CD8-positive, alpha-beta memory T cell (primary cell): ENCODE measurements around the gene TTLL6. TPM values are rescaled to one million over a fixed set of nuclear protein-coding genes. Genes with fewer than 3 reads are reported as not detected.

Source experiments
- CTCF ChIA-PET: fragments of 350-600 bp; sonication (Branson Sonifier 250); formaldehyde crosslinking; loops from one replicate; lab custom pipeline; 2021; ENCODE audit warnings: antibody characterized with exemption; lab: Charles Lee
- POLR2A ChIA-PET: fragments of 350-600 bp; sonication (Branson Sonifier 250); formaldehyde crosslinking; loops from one replicate; lab custom pipeline; 2021; ENCODE audit warnings: antibody characterized with exemption; lab: Charles Lee
- DNase-seq, 5 donors: peaks; one replicate each; pipeline versions ENCODE4 v3.0.0 to v3.0.0-alpha.2; 2020 to 2022; ENCODE audit warnings: mixed read lengths in 1 of 5
- H3K27ac ChIP-seq: one replicate; pipeline ENCODE4 v1.7.0; 2013; ENCODE audit warnings: low read depth, mild to moderate bottlenecking, low read length, moderate library complexity
- H3K27me3 ChIP-seq: 2 replicates; pipeline ENCODE4 v1.7.0; 2013; ENCODE audit warnings: low read length, mild to moderate bottlenecking; ENCODE audit not compliant: insufficient read depth, poor library complexity, severe bottlenecking
- H3K36me3 ChIP-seq: 2 replicates; pipeline ENCODE4 v1.7.0; 2013; ENCODE audit warnings: mild to moderate bottlenecking, low read length, moderate library complexity; ENCODE audit not compliant: insufficient read depth
- H3K4me1 ChIP-seq: 2 replicates; pipeline ENCODE4 v1.7.0; 2013; ENCODE audit warnings: mild to moderate bottlenecking, low read length, moderate library complexity; ENCODE audit not compliant: insufficient read depth
- H3K4me3 ChIP-seq: 2 replicates; pipeline ENCODE4 v1.7.0; 2013; ENCODE audit warnings: mild to moderate bottlenecking, low read length
- H3K9me3 ChIP-seq: 2 replicates; pipeline ENCODE4 v1.7.0; 2013; ENCODE audit warnings: mild to moderate bottlenecking, low read length
- H3K27ac Mint-ChIP-seq, 8 donors: one replicate each; pipeline ENCODE4 v1.8.0; 2020 to 2021; ENCODE audit warnings: mixed read lengths in 8 of 8, mild to moderate bottlenecking in 6 of 8, inconsistent platforms in 3 of 8, moderate library complexity in 3 of 8
- H3K27me3 Mint-ChIP-seq, 2 donors: one replicate each; pipeline ENCODE4 v1.8.0; 2020 to 2021; ENCODE audit warnings: mixed read lengths in 2 of 2, mild to moderate bottlenecking in 1 of 2, moderate library complexity in 1 of 2
- H3K36me3 Mint-ChIP-seq, 3 donors: one replicate each; pipeline ENCODE4 v1.8.0; 2020 to 2021; ENCODE audit warnings: mixed read lengths in 3 of 3, inconsistent platforms in 1 of 3, mild to moderate bottlenecking in 1 of 3
- H3K4me1 Mint-ChIP-seq, 3 donors: one replicate each; pipeline ENCODE4 v1.8.0; 2020 to 2021; ENCODE audit warnings: mixed read lengths in 3 of 3, inconsistent platforms in 1 of 3, mild to moderate bottlenecking in 1 of 3
- H3K4me3 Mint-ChIP-seq, 7 donors: one replicate each; pipeline ENCODE4 v1.8.0; 2020 to 2021; ENCODE audit warnings: mixed read lengths in 7 of 7, mild to moderate bottlenecking in 6 of 7, moderate library complexity in 4 of 7, inconsistent platforms in 2 of 7
- H3K9me3 Mint-ChIP-seq, 5 donors: one replicate each; pipeline ENCODE4 v1.8.0; 2020 to 2022; ENCODE audit warnings: mixed read lengths in 5 of 5, mild to moderate bottlenecking in 3 of 5, moderate library complexity in 2 of 5, inconsistent platforms in 1 of 5
- polyA plus RNA-seq: library from polyadenylated mRNA; unstranded; fragments of 300-500 nt; fragmentation: Illumina TruSeq; gene quantifications from one replicate; pipeline ENCODE4 v1.2.3, GENCODE V29; 2021
- total RNA-seq, 2 experiments: library from RNA; stranded (reverse); gene quantifications; one replicate each; pipeline ENCODE4 v1.2.3, GENCODE V29; 2021

TTLL6 gene
- total and polyA plus RNA-seq, 3 experiments from 2014 or later: not detected

GRCh38 chr17:48751172-48751571, 65.9 kb downstream of the TTLL6 start:
- CTCF ChIA-PET: interaction anchor here (0.9 to 1.7 kb wide), 2 partner anchors 25 to 28 kb away, joined by 3 to 5 read pairs; partner anchors contain the start of gene PRAC2
- Mint-ChIP-seq H3K4me3 (peak overlapping the region in 2 of 7 donors; percentile 1 to 29), H3K36me3 (no peaks in the 10 kb centered on the region), H3K27me3 (peaks cover 85 to 91% of the 10 kb centered on the region in 2 donors), H3K4me1 (peaks cover 24 to 29% (median 28%) of the 10 kb centered on the region in 3 donors), H3K27ac (peak overlapping the region in 3 of 8 donors; percentile 28 to 74 (median 47)), H3K9me3 (peaks cover 0 to 7% (median 6%) of the 10 kb centered on the region in 5 donors)
- POLR2A ChIA-PET: no interaction called here
- Histone ChIP-seq H3K36me3 (no peaks in the 10 kb centered on the region), H3K27ac (no peak overlapping the region), H3K9me3 (no peaks in the 10 kb centered on the region), H3K4me3 (no peak overlapping the region), H3K27me3 (peaks cover 99% of the 10 kb centered on the region), H3K4me1 (no peaks in the 10 kb centered on the region)
- no peak for DNase-seq

GRCh38 chr17:48749621-48750553, 67.1 kb downstream of the TTLL6 start:
- H3K27ac Mint-ChIP-seq: peak overlapping the region in 2 of 8 donors; percentile 28 to 74
- H3K27ac ChIP-seq: no peak overlapping the region
- peaks cover 87 to 91% of the 10 kb centered on the region in 2 donors for H3K27me3 Mint-ChIP-seq
- H3K4me1 Mint-ChIP-seq: peaks cover 25 to 32% (median 27%) of the 10 kb centered on the region in 3 donors
- no peak for DNase-seq
- H3K4me3 ChIP-seq: no peak overlapping the region
- POLR2A ChIA-PET: no interaction called here
- H3K36me3 ChIP-seq: no peaks in the 10 kb centered on the region
- peak overlapping the region in 1 of 7 donors; percentile 56 for H3K4me3 Mint-ChIP-seq
- H3K4me1 ChIP-seq: no peaks in the 10 kb centered on the region
- H3K36me3 Mint-ChIP-seq: no peaks in the 10 kb centered on the region
- CTCF ChIA-PET: interaction anchor here (2.4 kb wide), 1 partner anchor 25 kb away, joined by 8 read pairs; no protein-coding TSS in a partner anchor
- peaks cover 1 to 7% (median 6%) of the 10 kb centered on the region in 5 donors for H3K9me3 Mint-ChIP-seq
- no peaks in the 10 kb centered on the region for H3K9me3 ChIP-seq
- H3K27me3 ChIP-seq: peaks cover 99% of the 10 kb centered on the region

DNA sequence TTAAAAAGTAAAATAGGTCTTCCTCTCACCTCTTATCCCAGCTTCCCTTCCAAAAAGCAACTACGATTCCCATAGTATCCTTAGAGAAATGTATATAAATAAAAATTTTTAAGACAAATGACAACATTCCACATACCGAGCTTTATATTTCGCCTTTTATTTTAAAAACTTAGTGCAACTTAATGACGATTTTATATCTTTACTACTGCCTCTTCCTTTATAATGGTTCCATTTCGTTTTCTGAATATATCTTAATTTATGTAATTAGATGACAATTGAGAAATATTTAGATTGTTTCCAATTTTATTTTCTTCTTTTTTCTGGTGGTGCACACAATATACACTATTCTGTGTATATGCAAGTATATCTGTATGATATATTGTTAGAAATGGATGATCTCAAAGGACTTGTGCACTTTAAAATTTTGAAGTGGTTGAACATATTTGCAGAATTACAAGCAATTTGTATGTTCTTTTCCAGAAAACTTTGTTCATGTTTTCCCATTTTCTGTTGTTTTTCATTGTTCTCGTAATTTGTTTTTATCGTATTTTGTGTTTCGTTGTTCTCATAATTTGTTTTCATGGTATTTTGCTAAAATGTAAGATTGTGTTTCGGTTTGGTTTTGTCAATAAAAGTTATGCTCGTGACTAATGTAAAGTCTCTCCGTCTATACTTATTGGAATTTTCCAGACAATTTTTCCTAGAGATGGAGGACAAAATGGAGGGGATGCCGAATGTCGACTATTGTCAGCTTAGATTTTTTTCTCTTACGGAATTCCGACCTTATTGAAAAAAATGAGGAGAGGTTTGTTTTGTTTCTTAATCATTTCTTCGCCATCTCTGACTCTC, 68.1 kb downstream of the TTLL6 start:
- Histone ChIP-seq H3K27ac (no peak overlapping the region), H3K4me3 (no peak overlapping the region), H3K4me1 (no peaks in the 10 kb centered on the region), H3K9me3 (no peaks in the 10 kb centered on the region), H3K27me3 (peaks cover 97% of the 10 kb centered on the region), H3K36me3 (no peaks in the 10 kb centered on the region)
- Mint-ChIP-seq H3K4me3 (peak overlapping the region in 1 of 7 donors; percentile 56), H3K36me3 (no peaks in the 10 kb centered on the region), H3K27me3 (peaks cover 88 to 93% of the 10 kb centered on the region in 2 donors), H3K27ac (peak overlapping the region in 1 of 8 donors; percentile 28), H3K4me1 (peaks cover 20 to 26% (median 22%) of the 10 kb centered on the region in 3 donors), H3K9me3 (peaks cover 1 to 7% (median 6%) of the 10 kb centered on the region in 5 donors)
- POLR2A ChIA-PET: no interaction called here
- CTCF ChIA-PET: interaction anchor here (2.4 kb wide), 1 partner anchor 24 kb away, joined by 8 read pairs; no protein-coding TSS in a partner anchor
- DNase-seq: no peak

- H3K27me3 ChIP-seq: peaks cover 93% of the 10 kb centered on the region
- H3K4me3 ChIP-seq: no peak overlapping the region
- H3K4me1 ChIP-seq: no peaks in the 10 kb centered on the region
- DNase-seq: no peak
- ChIA-PET POLR2A (no interaction called here), CTCF (interaction anchor here (2.4 kb wide), 1 partner anchor 23 kb away, joined by 8 read pairs; no protein-coding TSS in a partner anchor)
- peaks cover 84 to 92% of the 10 kb centered on the region in 2 donors for H3K27me3 Mint-ChIP-seq
- H3K27ac Mint-ChIP-seq: peak overlapping the region in 1 of 8 donors; percentile 32
- peaks cover 1 to 7% (median 6%) of the 10 kb centered on the region in 5 donors for H3K9me3 Mint-ChIP-seq
- no peaks in the 10 kb centered on the region for H3K9me3 ChIP-seq
- no peak overlapping the region for H3K27ac ChIP-seq
- H3K4me1 Mint-ChIP-seq: peaks cover 12 to 16% (median 14%) of the 10 kb centered on the region in 3 donors
- no peaks in the 10 kb centered on the region for H3K36me3 ChIP-seq
- H3K36me3 Mint-ChIP-seq: no peaks in the 10 kb centered on the region
- peak overlapping the region in 1 of 7 donors; percentile 74 for H3K4me3 Mint-ChIP-seq
Measured at GRCh38 chr17:48747445-48748363, 69.3 kb downstream of the TTLL6 start.

GRCh38 chr17:48746916-48747444, 70.0 kb downstream of the TTLL6 start:
- H3K4me3 ChIP-seq: no peak overlapping the region
- H3K4me1 ChIP-seq: no peaks in the 10 kb centered on the region
- no peaks in the 10 kb centered on the region for H3K9me3 ChIP-seq
- no peak overlapping the region for H3K27ac ChIP-seq
- Mint-ChIP-seq H3K9me3 (peaks cover 1 to 7% (median 6%) of the 10 kb centered on the region in 5 donors), H3K27ac (peak overlapping the region in 1 of 8 donors; percentile 76), H3K4me1 (peaks cover 12 to 16% (median 12%) of the 10 kb centered on the region in 3 donors), H3K4me3 (peak overlapping the region in 5 of 7 donors; percentile 17 to 69 (median 35)), H3K27me3 (peaks cover 84 to 92% of the 10 kb centered on the region in 2 donors), H3K36me3 (no peaks in the 10 kb centered on the region)
- ChIA-PET POLR2A (no interaction called here), CTCF (interaction anchor here (2.4 kb wide), 1 partner anchor 22 kb away, joined by 8 read pairs; no protein-coding TSS in a partner anchor)
- peaks cover 93% of the 10 kb centered on the region for H3K27me3 ChIP-seq
- H3K36me3 ChIP-seq: no peaks in the 10 kb centered on the region
- DNase-seq: no peak

DNA sequence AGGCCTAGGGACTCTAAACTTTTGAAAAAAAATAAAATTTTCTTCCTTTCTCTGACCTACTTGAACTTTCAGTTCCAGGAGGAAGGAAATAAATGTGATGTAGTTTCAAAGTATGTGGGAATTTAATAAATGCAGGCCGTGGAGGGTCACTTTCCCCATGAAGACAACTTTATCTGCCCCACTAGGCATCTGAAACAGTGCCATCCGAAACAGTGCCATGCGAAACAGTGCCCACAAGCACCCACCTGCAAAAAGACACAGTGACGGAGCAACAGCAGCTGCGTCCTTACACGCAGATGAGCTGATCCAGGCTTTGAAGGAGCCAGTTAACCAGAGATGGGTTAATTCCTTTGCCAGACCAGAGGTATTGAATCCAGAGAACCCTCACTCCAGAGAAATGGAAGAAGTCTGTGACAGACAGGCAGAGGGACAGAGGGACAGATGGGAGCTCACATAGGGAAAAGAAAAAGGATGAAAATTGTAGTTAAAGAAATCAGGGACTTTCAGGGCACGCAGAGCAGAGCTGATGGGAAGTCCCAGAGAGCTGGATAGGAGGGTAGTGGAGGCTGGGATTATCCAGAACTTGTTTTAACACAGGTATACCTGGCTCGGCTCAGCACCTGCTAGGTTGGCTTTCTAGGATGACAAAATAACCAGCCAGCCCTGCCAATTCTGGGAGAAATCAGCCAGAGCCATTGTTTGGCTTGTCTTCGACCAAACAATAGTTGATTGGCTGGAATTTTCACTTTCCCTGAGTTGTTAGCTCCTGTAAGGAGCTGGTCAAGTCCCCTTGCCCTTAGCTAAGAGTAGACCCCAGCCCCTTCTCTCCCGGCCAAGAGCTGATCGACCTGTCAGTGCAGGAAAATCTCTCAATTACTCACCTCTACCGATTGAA, 71.4 kb downstream of the TTLL6 start:
- Mint-ChIP-seq H3K4me3 (peak overlapping the region in 2 of 7 donors; percentile 2 to 69), H3K9me3 (peaks cover 1 to 9% (median 6%) of the 10 kb centered on the region in 5 donors), H3K27me3 (peaks cover 83 to 91% of the 10 kb centered on the region in 2 donors), H3K36me3 (no peaks in the 10 kb centered on the region), H3K27ac (peak overlapping the region in 2 of 8 donors; percentile 11 to 76), H3K4me1 (peaks cover 12% of the 10 kb centered on the region in 3 donors)
- Histone ChIP-seq H3K27me3 (peaks cover 85% of the 10 kb centered on the region), H3K36me3 (no peaks in the 10 kb centered on the region), H3K9me3 (no peaks in the 10 kb centered on the region), H3K4me3 (no peak overlapping the region), H3K27ac (no peak overlapping the region), H3K4me1 (no peaks in the 10 kb centered on the region)
- ChIA-PET POLR2A (interaction anchor here (0.6 to 0.8 kb wide), 2 partner anchors 22 to 27 kb away, joined by 3 to 8 read pairs; no protein-coding TSS in a partner anchor), CTCF (interaction anchor here (0.9 to 1.0 kb wide), 2 partner anchors 26 to 28 kb away, joined by 3 to 4 read pairs; no protein-coding TSS in a partner anchor)
- no peak for DNase-seq
